T47D (cell line): ENCODE data around the gene TAF7.
"Not testable (repeated sequence)": the region's sequence is repeated elsewhere in the genome, so short reads cannot be mapped to it uniquely, and the experiment has no call there.

ENCODE experiments used
- DNase-seq, 2 experiments: peaks; one replicate each; pipeline versions ENCODE4 v3.0.0 to v3.0.0-alpha.2; 2011 to 2012; ENCODE audit warnings: low read depth in 1 of 2, low spot score in 1 of 2
- JUND ChIP-seq: IDR thresholded peaks from 2 replicates; pipeline ENCODE4 v1.6.1; 2012; ENCODE audit warnings: low read depth
- in situ Hi-C: cut with HindIII; loops from 2 replicates; pipeline ENCODE4 v1.10.0; 2016; ENCODE audit warnings: low sequenced_read_pairs, low pct_unique_long_range_greater_than_20kb

TAF7 gene

DNA sequence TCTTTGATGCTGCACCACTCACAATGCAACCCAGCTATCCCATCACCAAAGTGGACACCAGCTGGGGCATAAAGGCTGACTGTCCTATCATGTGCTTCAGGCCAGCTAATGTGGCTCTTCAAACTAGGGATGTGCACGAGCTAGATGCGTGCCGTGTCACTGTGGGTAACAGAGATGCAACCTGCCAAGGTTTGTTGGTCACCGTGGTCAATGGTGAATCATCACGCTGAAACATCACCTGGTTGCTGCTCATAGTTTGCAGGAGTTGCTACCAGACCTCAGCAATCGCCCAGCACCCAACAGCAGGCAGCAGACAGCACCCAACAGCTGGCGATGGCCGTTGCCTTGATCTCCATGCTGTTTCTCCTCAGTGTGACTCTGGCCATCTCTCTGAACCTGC is 7.6 kb upstream of the TAF7 start:
- no peak for DNase-seq
- in situ Hi-C loops, result no loop called here

DNA sequence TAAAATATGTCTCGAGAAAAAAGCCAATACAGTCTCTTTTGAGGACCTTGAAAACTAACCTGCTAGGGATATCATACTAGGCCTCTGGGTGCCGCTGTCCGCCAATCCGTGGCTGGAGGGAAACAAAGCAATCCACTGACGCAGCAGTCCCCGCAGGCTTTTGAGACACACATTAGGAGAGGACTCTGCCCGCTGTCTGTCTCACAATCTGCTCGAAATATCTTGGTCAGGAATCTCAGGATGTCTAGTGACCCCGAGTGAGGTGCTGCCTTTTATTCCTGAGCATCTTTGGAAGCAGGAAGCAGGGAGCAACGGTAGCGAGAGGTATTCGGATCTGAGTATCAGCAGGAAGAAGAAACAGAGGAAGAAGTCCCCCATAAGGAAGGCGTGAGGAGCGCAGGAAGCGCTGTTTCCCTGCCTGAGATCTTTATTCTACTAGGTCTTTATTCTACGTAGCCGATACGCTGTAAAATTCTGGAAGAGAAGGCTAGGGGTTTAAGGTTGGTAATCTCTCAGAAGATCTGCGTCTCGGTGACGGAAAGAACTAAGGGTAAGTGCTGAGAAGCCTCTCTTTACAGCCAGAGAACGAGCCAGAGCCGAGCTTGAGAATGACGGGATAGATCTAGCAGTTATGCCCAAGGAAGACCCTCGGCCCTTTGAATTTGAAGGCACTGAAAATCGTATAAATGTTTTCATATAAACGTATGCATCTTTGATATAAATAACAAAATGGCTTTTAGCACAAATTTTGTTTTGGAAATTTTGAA is 5.7 kb upstream of the TAF7 start:
- in situ Hi-C loops, result no loop called here
- DNase-seq, result peak; percentile 67 to 91
- no peak for TF ChIP-seq JUND

More for the DNA sequence above, 7.6 kb upstream of the TAF7 start:
- no peak for TF ChIP-seq JUND

DNA sequence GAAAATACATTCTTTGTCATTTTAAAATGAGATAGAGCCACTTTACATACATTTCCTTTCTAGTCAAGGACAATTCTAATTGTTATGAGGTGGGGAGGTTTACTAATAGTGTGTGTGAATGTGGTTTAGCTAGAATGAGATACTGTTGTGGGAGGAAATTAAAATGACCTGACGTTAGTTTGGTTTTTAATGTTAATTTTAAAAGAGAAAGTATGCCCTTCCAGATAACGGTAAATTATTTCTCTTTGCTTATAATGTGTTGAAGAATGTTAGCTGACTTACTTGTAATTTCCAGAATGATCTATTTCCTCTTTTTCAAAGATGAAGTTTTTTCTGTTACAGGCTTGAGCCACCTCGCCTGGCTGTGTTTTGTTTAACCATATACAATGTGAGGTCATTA is 1.7 kb upstream of the TAF7 start:
- DNase-seq, result no peak
- in situ Hi-C loops, result no loop called here
- no peak for TF ChIP-seq JUND

DNA sequence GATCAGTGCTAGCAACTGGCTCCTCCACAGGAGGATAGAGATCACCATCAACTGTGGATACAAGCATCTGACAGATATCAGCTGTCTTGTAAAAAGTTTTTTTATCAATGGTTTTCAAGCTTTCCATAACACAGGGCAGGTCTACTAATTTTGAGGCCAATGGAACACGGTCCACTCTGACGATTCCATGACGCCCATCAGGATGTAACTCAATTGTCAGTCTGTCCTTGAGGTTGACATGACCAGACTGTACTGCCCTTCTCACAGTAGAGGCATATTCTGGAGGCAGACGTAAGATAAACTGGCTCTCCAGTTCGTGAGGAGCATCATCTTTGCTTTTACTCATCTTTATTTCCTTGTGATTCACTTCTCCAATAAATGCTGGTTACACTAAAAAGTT is 885 bp downstream of the TAF7 start:
- in situ Hi-C loops, result no loop called here
- DNase-seq, result no peak
- no peak for TF ChIP-seq JUND

DNA sequence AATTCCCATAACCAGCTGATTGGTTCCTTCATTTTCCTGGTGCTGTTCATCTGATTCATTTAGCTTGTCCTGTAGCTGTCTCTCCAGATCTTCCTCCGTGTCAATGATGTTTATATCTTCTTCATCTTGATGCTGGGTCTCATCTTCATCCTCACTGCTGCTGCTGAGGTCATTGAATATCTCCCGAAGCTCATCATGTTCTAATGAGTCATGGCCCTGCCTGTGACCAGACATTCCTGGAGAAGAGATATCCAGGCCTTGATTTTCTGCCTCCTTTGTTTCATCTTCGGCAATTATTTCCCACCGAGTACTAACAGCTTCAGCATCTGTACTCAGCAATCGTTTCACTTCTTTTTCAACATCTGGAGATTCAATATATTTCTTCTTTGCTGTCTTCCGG is 1.4 kb downstream of the TAF7 start:
- no peak for DNase-seq
- in situ Hi-C loops, result no loop called here
- no peak for TF ChIP-seq JUND

DNA sequence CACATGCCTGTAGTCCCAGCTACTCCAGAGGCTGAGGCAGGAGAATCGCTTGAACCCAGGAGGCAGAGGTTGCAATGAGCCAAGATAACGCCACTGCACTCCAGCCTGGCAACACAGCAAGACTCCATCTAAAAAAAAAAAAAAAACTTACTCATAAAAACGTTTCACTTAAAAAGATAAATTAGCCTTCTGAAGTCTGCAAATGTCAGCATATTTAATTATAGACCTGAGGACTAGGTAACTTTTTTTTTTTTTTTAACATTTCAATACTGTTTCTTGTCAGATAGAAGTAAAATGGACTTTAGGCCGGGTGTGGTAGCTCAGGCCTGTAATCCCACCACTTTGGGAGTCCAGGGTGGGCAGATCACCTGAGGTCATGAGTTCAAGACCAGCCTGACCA is 3.6 kb downstream of the TAF7 start:
- DNase-seq, in situ Hi-C loops: not testable (repeated sequence)

DNA sequence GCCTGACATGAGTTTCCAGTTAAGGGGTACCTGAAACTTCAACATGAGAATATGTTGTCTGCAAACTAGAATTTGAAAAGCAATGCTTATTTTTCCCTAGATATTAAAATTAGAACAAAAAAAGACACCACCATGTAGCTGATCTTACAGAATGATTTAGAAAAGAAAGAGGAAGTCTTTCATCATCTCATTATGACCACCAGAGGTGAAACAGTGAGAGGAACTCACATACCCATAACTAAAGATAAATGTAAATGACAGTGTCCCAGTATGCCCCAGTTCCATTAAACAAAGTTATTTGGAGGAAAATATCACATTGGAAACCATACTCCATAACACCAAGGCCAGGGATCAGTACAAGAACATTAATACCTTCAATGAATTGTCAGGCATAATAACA is 6.9 kb downstream of the TAF7 start:
- no peak for DNase-seq
- TF ChIP-seq JUND, result no peak
- in situ Hi-C loops, result no loop called here

DNA sequence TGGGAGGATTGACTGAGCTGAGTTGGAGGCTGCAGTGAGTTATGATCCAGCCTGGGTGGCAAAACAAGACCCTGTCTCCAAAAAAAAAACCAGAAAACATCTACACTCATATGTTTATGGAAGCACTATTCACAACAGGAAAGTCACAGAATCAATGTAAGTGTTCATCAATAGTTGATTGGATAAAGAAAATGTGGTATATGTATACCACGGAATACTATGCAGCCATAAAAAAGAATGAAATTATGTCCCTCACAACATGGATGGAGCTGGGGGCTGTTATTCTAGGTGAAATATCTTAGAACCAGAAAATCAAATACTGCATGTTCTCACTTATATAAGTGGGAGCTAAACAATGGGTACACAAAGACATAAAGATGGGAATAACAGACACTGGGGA is 14.0 kb downstream of the TAF7 start:
- no peak for DNase-seq
- no peak for TF ChIP-seq JUND
- in situ Hi-C loops, result no loop called here

DNA sequence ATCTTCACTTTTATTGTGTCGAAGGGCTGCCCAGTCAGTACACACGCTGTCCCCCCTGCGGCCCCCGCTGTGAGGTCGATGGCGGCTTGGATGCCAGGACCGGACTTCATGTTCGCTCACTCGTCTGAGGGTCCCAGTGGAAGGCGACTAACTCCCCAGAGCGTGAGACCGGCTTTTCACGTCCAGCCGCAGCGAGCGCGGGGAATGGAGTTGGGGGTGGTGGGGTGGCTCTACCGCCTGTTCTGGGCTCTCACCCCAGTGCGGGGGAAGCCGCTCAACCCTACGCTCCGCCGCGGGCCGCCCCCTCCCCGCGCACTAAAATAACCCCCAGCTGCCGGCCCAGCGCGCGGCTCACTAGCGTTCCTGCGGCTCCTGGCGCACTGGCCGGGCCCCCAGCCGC is 16.8 kb downstream of the TAF7 start, which contains the start of gene SLC25A2:
TSS of gene SLC25A2 (minus strand) at position 294 of the 400 bp plus-strand sequence. CDS start at position 110, 184 bp downstream.
- TF ChIP-seq JUND, result no peak
- in situ Hi-C loops, result no loop called here
- no peak for DNase-seq

DNA sequence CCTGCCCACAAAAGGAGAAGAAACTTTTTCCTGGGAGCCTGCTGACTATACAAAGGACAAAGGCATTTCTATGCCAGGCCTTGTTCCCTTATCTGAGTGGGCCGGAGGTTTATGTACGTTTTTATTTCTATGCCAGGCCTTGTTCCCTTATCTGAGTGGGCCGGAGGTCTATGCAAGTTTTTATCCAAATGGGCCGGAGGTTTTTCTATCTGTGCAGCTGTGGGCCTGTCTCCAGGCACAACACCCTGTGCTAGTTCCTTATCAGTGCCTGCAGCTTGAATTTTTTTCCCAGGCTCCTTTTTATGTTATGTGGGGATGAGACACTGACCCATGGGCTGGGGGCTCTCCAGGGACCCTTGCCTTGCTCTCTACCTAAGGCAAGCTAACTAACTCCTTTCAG is 22.2 kb downstream of the TAF7 start:
- no peak for TF ChIP-seq JUND
- no peak for DNase-seq
- in situ Hi-C loops, result no loop called here

DNA sequence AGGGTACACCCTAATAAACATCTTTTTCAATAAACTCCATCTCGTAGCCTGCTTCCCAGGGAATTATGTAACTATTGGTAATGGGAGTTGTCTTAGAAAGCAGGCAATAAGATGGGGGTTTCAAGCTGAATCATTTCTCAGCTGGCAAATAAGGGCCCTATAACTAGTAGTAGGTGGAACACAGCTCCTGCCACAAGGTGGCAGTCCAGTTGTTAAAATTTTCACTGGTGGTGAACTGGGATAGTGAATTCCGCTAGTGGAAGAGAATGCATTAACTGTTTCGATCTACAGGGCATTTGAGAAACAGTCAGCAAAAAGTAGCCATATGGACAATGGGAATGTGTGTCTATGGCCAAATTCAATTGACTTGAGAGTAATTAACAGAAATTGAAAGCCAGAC is 47.7 kb downstream of the TAF7 start:
- in situ Hi-C loops, result no loop called here
- no peak for TF ChIP-seq JUND
- no peak for DNase-seq

DNA sequence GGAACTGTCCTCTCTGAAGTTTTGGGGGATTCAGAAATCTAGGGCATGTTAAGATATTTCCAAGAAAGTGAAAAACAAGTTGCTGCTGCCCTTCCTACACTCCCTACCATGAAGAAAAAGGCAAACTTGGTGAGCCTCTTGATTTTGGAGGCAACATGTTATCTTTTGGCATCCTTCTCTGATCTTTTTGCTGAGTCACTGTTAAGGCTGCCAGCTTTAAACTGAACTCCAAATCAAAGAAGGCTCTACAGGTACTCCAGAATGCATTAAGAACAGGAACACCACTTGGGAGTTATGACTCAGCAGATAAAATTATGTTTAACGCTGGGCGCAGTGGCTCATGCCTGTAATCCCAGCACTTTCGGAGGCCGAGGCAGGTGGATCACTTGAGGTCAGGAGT is 51.4 kb downstream of the TAF7 start:
- in situ Hi-C loops, result no loop called here
- DNase-seq, result no peak
- no peak for TF ChIP-seq JUND
